H1 (cell line): ENCODE results near the gene FGF6. TPM values are rescaled to one million over a fixed set of nuclear protein-coding genes. Genes with fewer than 3 reads are reported as not detected.

ENCODE experiments used
- CTCF ChIA-PET: fragments of 300-600 bp; sonication (Branson Sonifier 250); formaldehyde crosslinking; loops from one replicate; lab custom pipeline; 2021; ENCODE audit not compliant: partially characterized antibody; lab: Charles Lee
- POLR2A ChIA-PET: fragments of 300-600 bp; sonication (Branson Sonifier 250); formaldehyde crosslinking; loops from one replicate; lab custom pipeline; 2021; ENCODE audit warnings: inconsistent platforms; ENCODE audit not compliant: partially characterized antibody; lab: Charles Lee
- DNase-seq, 2 experiments: peaks; one replicate each; pipeline versions ENCODE4 v3.0.0 to v3.0.0-alpha.2; 2010 to 2022; ENCODE audit warnings: low spot score in 2 of 2, low read depth in 1 of 2, mixed read lengths in 1 of 2
- FAIRE-seq: peaks from 2 replicates; lab custom pipeline; 2011; peaks lifted over from hg19 to GRCh38; lab: Jason Lieb, UNC
- H2AFZ ChIP-seq: 2 replicates; pipeline ENCODE4 v1.8.1; 2012; ENCODE audit warnings: low read length, inconsistent platforms
- H2AK5ac ChIP-seq: 2 replicates; pipeline ENCODE4 v1.6.1; 2013; ENCODE audit warnings: low read depth, low read length
- H2BK120ac ChIP-seq: replicated peaks from 2 replicates; pipeline ENCODE3; 2013; ENCODE audit warnings: low read depth, low read length, inconsistent platforms
- H2BK12ac ChIP-seq: 2 replicates; pipeline ENCODE4 v1.6.1; 2013; ENCODE audit warnings: low read depth, low read length
- H2BK15ac ChIP-seq: 2 replicates; pipeline ENCODE4 v1.6.1; 2013; ENCODE audit warnings: low read length
- H2BK20ac ChIP-seq: 2 replicates; pipeline ENCODE4 v1.6.1; 2013; ENCODE audit warnings: low read length
- H2BK5ac ChIP-seq: 2 replicates; pipeline ENCODE4 v1.6.1; 2013; ENCODE audit warnings: low read depth, low read length
- H3K14ac ChIP-seq: 2 replicates; pipeline ENCODE4 v1.6.1; 2013; ENCODE audit warnings: inconsistent platforms; ENCODE audit not compliant: insufficient read length
- H3K18ac ChIP-seq: 2 replicates; pipeline ENCODE4 v1.6.1; 2013; ENCODE audit warnings: low read length; ENCODE audit errors: extremely low read depth
- H3K23ac ChIP-seq: 2 replicates; pipeline ENCODE4 v1.6.1; 2013; ENCODE audit warnings: inconsistent platforms; ENCODE audit not compliant: insufficient read length
- H3K23me2 ChIP-seq: 2 replicates; pipeline ENCODE4 v1.6.1; 2013; ENCODE audit warnings: low read depth, low read length
- H3K27ac ChIP-seq: 2 replicates; pipeline ENCODE4 v1.6.1; 2011; ENCODE audit warnings: low read depth, low read length, inconsistent platforms
- H3K27me3 ChIP-seq, 4 experiments: replicated peaks in 1 of 4; 1 replicate in 1 of 4; 2 replicates in 3 of 4; pipeline versions ENCODE4 v1.6.1 to v1.8.1; 2011 to 2013; ENCODE audit warnings: low read length in 3 of 4, mild to moderate bottlenecking in 3 of 4, inconsistent platforms in 2 of 4, mixed read lengths in 2 of 4, moderate library complexity in 1 of 4; ENCODE audit not compliant: control insufficient read depth in 3 of 4, insufficient read depth in 3 of 4; ENCODE audit errors: extremely low read depth in 1 of 4
- H3K36me3 ChIP-seq, 4 experiments: 2 replicates each; pipeline versions ENCODE4 v1.6.1 to v1.8.1; 2011 to 2013; ENCODE audit warnings: mild to moderate bottlenecking in 4 of 4, low read length in 3 of 4, moderate library complexity in 2 of 4, control low read depth in 1 of 4, inconsistent platforms in 1 of 4; ENCODE audit not compliant: insufficient read depth in 4 of 4, control insufficient read depth in 2 of 4
- H3K4ac ChIP-seq: replicated peaks from 2 replicates; pipeline ENCODE3; 2013; ENCODE audit warnings: low read length, low read depth, mixed read lengths, inconsistent platforms; ENCODE audit not compliant: insufficient read length
- H3K4me1 ChIP-seq, 4 experiments: replicated peaks in 1 of 4; 1 replicate in 1 of 4; 2 replicates in 3 of 4; pipeline versions ENCODE4 v1.6.1 to v1.8.1; 2011 to 2013; ENCODE audit warnings: low read length in 3 of 4, inconsistent platforms in 2 of 4, mixed read lengths in 1 of 4; ENCODE audit not compliant: insufficient read depth in 4 of 4, control insufficient read depth in 3 of 4
- H3K4me2 ChIP-seq, 2 experiments: 2 replicates each; pipeline versions ENCODE4 v1.6.1 to v1.8.1; 2011 to 2013; ENCODE audit warnings: low read depth in 2 of 2, low read length in 2 of 2, control low read depth in 1 of 2, inconsistent platforms in 1 of 2, mild to moderate bottlenecking in 1 of 2; ENCODE audit not compliant: insufficient read depth in 1 of 2
- H3K4me3 ChIP-seq, 4 experiments: fragments of 200-600, 300-600 bp in 1 of 4; sonication (generic), shearing (Covaris generic), sonication (Bioruptor Twin) in 1 of 4; 2 replicates each; pipeline versions ENCODE4 v1.5.1 to v1.8.1; 2011 to 2016; ENCODE audit warnings: low read length in 4 of 4, low read depth in 3 of 4, control low read depth in 2 of 4, inconsistent platforms in 2 of 4, mild to moderate bottlenecking in 2 of 4, mixed read lengths in 1 of 4, moderate library complexity in 1 of 4; ENCODE audit not compliant: insufficient read depth in 2 of 4; ENCODE audit errors: extremely low read depth in 1 of 4
- H3K56ac ChIP-seq: replicated peaks from 2 replicates; pipeline ENCODE3; 2013; ENCODE audit warnings: low read depth, mild to moderate bottlenecking, mixed read lengths, low read length, inconsistent platforms; ENCODE audit not compliant: insufficient read length
- H3K79me1 ChIP-seq: 2 replicates; pipeline ENCODE4 v1.6.1; 2013; ENCODE audit warnings: low read depth, low read length, control low read depth
- H3K79me2 ChIP-seq, 2 experiments: 2 replicates each; pipeline versions ENCODE4 v1.6.1 to v1.8.1; 2012 to 2013; ENCODE audit warnings: low read length in 2 of 2, mild to moderate bottlenecking in 2 of 2, inconsistent platforms in 1 of 2; ENCODE audit not compliant: insufficient read depth in 2 of 2, control insufficient read depth in 1 of 2
- H3K9ac ChIP-seq, 4 experiments: replicated peaks in 1 of 4; 1 replicate in 1 of 4; 2 replicates in 3 of 4; pipeline versions ENCODE4 v1.6.1 to v1.8.1; 2011 to 2013; ENCODE audit warnings: low read depth in 3 of 4, low read length in 3 of 4, control low read depth in 2 of 4, mild to moderate bottlenecking in 2 of 4, moderate library complexity in 2 of 4, inconsistent platforms in 1 of 4; ENCODE audit errors: extremely low read depth in 1 of 4
- H3K9me3 ChIP-seq, 2 experiments: 2 replicates each; pipeline versions ENCODE4 v1.6.1 to v1.8.1; 2012 to 2013; ENCODE audit warnings: mild to moderate bottlenecking in 2 of 2, moderate library complexity in 2 of 2, control low read depth in 1 of 2, inconsistent platforms in 1 of 2, low read depth in 1 of 2, low read length in 1 of 2, mixed read lengths in 1 of 2; ENCODE audit not compliant: insufficient read depth in 2 of 2
- H4K20me1 ChIP-seq, 2 experiments: replicated peaks in 1 of 2; 2 replicates each; pipeline versions ENCODE3 to v1.8.1; 2011 to 2013; ENCODE audit warnings: inconsistent platforms in 2 of 2, low read length in 2 of 2, mild to moderate bottlenecking in 1 of 2; ENCODE audit not compliant: insufficient read depth in 2 of 2, control insufficient read depth in 1 of 2
- H4K5ac ChIP-seq: 2 replicates; pipeline ENCODE4 v1.6.1; 2013; ENCODE audit warnings: low read length, low read depth, mixed read lengths, inconsistent platforms; ENCODE audit not compliant: insufficient read length
- H4K8ac ChIP-seq: 2 replicates; pipeline ENCODE4 v1.8.0; 2013; ENCODE audit warnings: mild to moderate bottlenecking, moderate library complexity, low read length, inconsistent platforms; ENCODE audit not compliant: insufficient read depth; ENCODE audit errors: extremely low read depth
- H4K91ac ChIP-seq: replicated peaks from 2 replicates; pipeline ENCODE3; 2013; ENCODE audit warnings: low read length, mixed read lengths, inconsistent platforms; ENCODE audit not compliant: insufficient read length
- JUN ChIP-seq: IDR thresholded peaks from 2 replicates; pipeline ENCODE4 v1.6.1; 2011; ENCODE audit warnings: low read depth, mild to moderate bottlenecking, improper control_type of control experiment, low read length
- JUND ChIP-seq: IDR thresholded peaks from 2 replicates; pipeline ENCODE4 v1.6.1; 2011; ENCODE audit warnings: mild to moderate bottlenecking, improper control_type of control experiment, low read length
- KDM1A ChIP-seq: fragments of 200-600, 300-600 bp; sonication (generic); IDR thresholded peaks from 2 replicates; pipeline ENCODE4 v1.7.1; 2016; ENCODE audit warnings: mild to moderate bottlenecking, low read length, borderline replicate concordance
- WGBS, 2 experiments: shearing (Covaris generic) in 1 of 2; methylation state at CpG; one replicate each; pipeline versions ENCODE4 v1.1.6 to v1.1.7; 2013 to 2015; ENCODE audit warnings: low lambda C conversion rate in 2 of 2, mixed read lengths in 2 of 2, inconsistent platforms in 1 of 2, low coverage in 1 of 2, missing lambda C conversion rate in 1 of 2; ENCODE audit not compliant: insufficient replicate concordance in 2 of 2, insufficient coverage in 1 of 2, insufficient read length in 1 of 2; ENCODE audit errors: extremely low coverage in 1 of 2, missing lambda C conversion rate in 1 of 2; 5-methylcytosine and 5-hydroxymethylcytosine counted together
- polyA plus RNA-seq, 7 experiments: library from polyadenylated mRNA; depleted of rRNA in 3 of 7; stranded (reverse) in 5 of 7; unstranded in 2 of 7; fragments of >200 nt in 5 of 7; fragments of 200-250 nt in 2 of 7; gene quantifications; 1 replicate in 5 of 7; 2 replicates in 1 of 7; 4 replicates in 1 of 7; pipeline versions ENCODE4 v1.2.1 to v1.2.3, GENCODE V29; 2011 to 2013; ENCODE audit warnings: missing spikeins in 2 of 7, mixed read lengths in 2 of 7
- total RNA-seq: library from RNA; stranded (reverse); fragmentation: NEBNext Ultra II Directional; extraction: Animal tissue kit (Norgen Biotek cat#: 25700); gene quantifications from 2 replicates; pipeline ENCODE4 v1.2.1, GENCODE V29; 2021

The FGF6 gene
- total and polyA plus RNA-seq, 2 of the 8 experiments (the other 6 are each of a cell fraction or from before 2014, with no cell fraction given) = not detected

- CTCF ChIA-PET = interaction anchor here (4.0 to 4.2 kb wide), 2 partner anchors 10 to 20 kb away, joined by 16 to 24 read pairs; no protein-coding TSS in a partner anchor
These were observed 4.0 kb downstream of the FGF6 start for GRCh38 chr12:4441355-4442335.

More at GRCh38 chr12:4441355-4442335, 4.0 kb downstream of the FGF6 start:
- Histone ChIP-seq H3K18ac (peak overlapping the region; percentile 65), H2BK15ac (0 out of 2 replicates have a peak overlapping the region, but pooled peaks have one; percentile 20), H3K79me1 (no peaks in the 10 kb centered on the region), H3K4me3 (peak overlapping the region in 2 of 4 experiments; percentile 12 to 30; a peak in 3 of 8 replicates), H2AFZ (no peak overlapping the region), H3K4me1 (peaks cover 12 to 24% (median 19%) of the 10 kb centered on the region in 4 experiments), H2BK120ac (peak overlapping the region; percentile 70), H3K14ac (no peak overlapping the region), H3K79me2 (no peaks in the 10 kb centered on the region), H3K4me2 (peak overlapping the region; percentile 30 to 38; a peak in 3 of 4 replicates), H3K9ac (no peak overlapping the region), H3K36me3 (no peaks in the 10 kb centered on the region), H4K91ac (peak overlapping the region; percentile 97), H3K9me3 (no peaks in the 10 kb centered on the region), H3K27me3 (no peaks in the 10 kb centered on the region), H3K27ac (no peak overlapping the region; the same call in 1 of the 2 replicates), H2BK12ac (peak overlapping the region; percentile 97; the same call in 1 of the 2 replicates), H3K23me2 (peaks cover 4% of the 10 kb centered on the region; the same call in 1 of the 2 replicates), H2BK20ac (peak overlapping the region; percentile 98), H2AK5ac (no peak overlapping the region), H3K4ac (peak overlapping the region; percentile 88), H4K8ac (no peak overlapping the region), H3K23ac (no peak overlapping the region), H2BK5ac (peak overlapping the region; percentile 99; the same call in 1 of the 2 replicates), H4K5ac (peak overlapping the region; percentile 69), H3K56ac (peak overlapping the region; percentile 63), H4K20me1 (no peaks in the 10 kb centered on the region)
- DNase-seq (peak; percentile 41 to 55), FAIRE-seq (no peak)
- TF ChIP-seq JUND = 0 out of 2 replicates have a peak, but pooled peaks have one; percentile 14
- no peak for TF ChIP-seq JUN
- peak; percentile 29; the same call in 1 of the 2 replicates for TF ChIP-seq KDM1A
- POLR2A ChIA-PET = interaction anchor here (2.9 kb wide), 1 partner anchor 9 kb away, joined by 19 read pairs; no protein-coding TSS in a partner anchor
- 49% methylated on average over 19 of the region's 19 CpGs; no CpG with 5 or more reads in 1 of the 2 experiments for WGBS, 2 experiments
